Ramos (cell line): ENCODE results near the gene ATP10A.

ENCODE experiments used
- in situ Hi-C: fragments of 300-500 bp; cut with MboI; formaldehyde crosslinking; loops from one replicate; pipeline ENCODE4 v1.14.3; 2022; ENCODE audit warnings: low sequenced_read_pairs; ENCODE audit not compliant: unreplicated experiment

ATP10A gene

DNA sequence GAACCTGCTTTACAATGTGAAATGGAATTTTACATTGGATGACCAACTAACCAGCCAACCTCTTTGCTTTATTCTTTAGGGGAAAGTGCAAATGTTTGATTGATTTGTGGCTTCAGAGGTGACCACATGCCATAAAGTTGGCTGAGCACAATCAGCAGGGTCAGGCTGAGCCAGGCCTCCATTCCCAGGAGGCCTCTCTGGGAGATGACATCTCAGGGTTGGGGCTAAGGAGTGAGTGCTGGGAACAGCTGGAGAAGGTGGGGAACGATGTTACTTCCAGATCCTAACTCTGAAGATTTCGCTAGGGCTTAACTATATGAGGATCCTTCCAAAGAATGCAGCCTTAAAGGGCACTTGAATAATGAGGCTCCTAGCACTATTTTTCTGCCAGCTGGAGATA is 131.7 kb downstream of the ATP10A start:
- in situ Hi-C loops, result no loop called here

DNA sequence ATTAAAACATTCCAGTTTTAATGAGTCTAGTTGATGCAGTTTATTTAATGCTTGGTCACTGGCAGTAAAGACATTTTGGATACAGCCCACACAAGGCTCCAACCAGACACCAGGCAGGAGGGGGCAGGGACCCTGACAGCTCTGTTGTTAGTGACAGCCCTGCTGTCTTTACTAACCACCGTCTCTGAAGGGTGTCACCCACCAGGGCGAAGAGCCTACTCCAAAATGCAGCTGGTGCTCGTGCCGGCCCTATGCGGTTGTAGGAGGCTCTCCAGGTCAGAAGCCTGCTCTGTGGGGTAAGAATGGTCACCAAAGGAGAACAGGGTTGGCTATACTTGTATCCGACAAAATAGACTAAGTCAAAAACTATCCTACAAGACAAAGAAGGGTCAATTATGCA is 132.2 kb downstream of the ATP10A start:
- in situ Hi-C loops, result no loop called here

DNA sequence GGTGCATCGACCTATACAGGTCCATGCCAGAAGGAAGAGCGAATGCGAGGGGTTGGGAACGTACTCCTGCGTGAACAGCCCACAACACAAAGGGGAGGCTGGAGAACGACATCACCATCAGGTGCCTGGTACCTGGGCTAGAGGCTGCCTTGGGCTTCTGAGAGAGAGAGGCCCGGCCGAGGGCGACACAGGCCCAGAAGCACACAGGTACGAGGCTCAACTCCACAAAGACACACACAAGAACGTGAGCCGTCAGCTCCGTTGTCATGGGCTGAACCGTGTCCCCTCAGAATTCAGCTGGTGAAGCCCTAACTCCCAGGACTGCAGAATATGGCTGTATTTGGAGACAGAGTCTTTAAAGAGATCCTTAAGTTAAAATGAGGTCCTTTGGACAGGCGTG is 134.3 kb downstream of the ATP10A start:
- in situ Hi-C loops, result no loop called here

DNA sequence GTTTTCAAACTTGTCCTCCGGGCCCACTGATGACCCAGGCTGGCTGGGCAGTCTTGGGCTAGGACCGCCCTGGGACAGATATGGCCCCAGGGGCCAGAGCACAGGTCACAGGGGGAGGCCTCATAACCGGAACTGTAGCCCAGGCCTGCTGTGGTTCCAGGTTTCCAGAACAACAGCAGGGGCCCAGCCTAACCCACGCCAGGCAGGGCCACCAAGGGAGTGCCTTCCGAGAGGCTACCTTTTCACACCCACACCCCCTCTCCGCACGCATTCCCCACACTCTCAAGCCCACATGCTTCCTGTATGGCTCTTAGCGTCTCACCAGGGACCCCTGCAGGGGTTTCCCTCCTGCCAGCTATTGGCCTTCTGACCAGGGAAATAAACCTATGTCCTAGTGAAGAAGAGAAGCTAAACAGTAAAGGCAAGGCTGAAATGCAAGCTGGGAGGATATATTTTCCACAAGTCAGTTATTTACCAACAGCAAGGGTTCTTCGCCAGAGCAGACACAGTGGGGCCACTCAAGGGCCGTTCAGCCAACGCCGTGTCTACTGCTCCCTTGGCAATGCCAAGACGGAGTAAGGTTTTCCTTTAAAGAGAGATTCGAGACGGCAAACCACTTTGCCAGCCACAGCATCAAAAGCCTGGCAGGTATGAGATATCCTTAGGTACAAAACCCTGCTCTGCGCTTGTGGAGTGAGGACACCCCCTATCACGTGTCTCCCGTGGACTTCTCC is 135.1 kb downstream of the ATP10A start:
- in situ Hi-C loops, result no loop called here

DNA sequence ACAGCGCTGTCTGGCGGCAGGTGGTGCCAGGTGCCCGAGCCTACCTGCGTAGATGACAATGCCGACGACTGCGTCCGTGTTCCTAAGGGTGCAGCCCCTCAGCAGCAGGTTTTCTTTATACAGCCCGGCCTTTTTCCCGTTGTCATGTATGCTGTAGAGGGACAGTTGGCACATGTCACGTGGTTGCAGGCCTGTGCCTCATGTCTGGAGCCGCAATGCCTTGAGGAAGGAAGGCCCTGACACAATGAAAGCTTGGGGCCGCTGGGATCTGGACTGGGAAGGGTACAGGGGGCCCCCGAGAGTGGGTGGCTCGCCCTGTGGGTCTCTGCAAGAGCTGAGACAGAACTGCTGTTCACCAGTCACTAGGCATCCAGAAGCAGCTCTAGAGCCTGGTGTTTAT is 136.0 kb downstream of the ATP10A start:
- in situ Hi-C loops, result no loop called here

DNA sequence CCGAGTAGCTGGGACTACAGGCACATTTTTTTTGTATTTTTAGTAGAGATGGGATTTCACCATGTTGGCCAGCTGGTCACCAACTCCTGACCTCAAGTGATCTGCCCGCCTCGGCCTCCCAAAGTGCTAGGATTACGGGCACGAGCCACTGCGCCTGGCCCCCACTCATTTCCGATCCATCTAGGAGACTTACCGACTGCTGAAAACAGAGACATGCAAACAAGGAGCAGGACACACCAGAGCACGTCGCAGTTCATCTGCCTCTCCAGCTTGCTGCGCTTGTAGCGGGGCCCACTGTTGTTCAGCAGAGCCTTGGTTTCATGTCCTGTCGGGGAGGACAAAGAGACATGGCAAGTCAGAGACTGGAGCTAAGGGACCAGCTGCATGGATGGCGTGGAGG is 137.4 kb downstream of the ATP10A start:
- in situ Hi-C loops, result no loop called here

DNA sequence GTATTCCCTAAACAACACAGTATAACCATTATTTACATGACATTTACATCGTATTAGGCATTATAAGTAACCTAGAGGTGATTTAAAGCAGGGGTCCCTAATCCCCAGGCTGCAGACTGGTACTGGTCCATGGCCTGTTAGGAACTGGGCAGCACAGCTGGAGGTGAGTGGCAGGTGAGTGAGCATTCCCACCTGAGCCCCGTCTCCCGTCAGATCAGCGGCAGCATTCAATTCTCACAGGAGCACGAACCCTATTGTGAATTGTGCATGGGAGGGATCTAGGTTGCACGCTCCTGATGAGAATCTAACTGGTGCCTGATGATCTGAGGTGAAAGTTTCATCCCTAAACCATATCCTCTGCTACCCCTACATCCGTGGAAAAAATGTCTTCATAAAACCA is 138.2 kb downstream of the ATP10A start:
- in situ Hi-C loops, result no loop called here

DNA sequence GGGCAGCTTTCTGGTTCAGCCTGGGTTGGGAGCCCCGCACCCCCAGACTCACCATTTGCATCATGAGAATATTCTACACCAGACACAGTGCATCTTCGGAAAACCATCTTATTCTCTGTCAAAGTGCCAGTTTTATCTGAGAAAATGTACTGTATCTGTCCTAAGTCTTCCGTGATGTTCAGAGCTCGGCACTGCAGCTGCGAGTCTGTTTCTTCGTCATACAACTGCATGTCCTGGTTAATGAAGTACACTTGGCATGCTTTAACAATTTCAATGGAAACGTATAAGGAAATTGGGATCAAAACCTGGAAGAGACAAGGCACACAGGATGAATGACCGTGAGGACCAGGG is 141.5 kb downstream of the ATP10A start:
- in situ Hi-C loops, result no loop called here

DNA sequence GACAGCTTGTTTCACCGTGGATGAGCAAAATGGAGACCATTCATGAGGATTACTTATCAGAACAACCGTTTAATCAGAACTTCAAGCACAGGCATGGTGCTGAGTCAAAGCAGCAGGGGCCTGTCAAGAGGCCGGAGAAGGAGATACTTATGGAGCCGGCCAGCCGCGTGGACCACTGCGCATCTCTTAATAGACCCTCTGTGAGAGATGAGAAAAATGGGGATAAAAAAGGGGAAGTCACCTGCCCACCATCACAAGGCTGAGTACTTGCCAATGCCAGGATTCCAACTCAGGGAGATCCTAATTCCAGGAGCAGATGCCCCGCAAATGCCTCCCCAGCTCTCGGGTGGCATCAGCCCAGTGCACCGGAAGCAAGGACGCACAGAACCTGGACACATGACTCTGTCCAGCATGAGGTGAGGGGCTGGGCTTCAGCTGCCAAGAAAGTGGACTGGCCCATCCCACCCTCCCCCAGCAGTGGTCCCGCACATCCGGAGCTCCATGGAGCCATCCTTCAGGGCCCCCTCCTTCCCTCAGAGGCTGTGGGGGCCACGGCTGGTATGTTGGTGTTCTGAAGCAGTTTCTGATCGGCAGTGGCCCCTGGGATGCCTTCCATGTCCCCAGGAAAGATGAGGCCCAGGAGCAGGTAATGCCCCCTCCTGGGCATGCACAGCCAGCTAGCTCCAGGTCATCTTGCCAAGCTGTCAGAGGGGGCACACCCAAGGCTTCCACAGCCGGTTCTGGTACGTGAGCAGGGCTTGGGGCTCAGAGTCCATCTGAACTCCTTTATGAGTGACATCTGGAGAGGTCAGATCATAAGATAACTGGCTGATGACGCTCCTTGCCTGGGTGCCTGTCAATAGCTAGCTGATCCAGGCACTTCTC is 143.8 kb downstream of the ATP10A start:
- in situ Hi-C loops, result no loop called here

DNA sequence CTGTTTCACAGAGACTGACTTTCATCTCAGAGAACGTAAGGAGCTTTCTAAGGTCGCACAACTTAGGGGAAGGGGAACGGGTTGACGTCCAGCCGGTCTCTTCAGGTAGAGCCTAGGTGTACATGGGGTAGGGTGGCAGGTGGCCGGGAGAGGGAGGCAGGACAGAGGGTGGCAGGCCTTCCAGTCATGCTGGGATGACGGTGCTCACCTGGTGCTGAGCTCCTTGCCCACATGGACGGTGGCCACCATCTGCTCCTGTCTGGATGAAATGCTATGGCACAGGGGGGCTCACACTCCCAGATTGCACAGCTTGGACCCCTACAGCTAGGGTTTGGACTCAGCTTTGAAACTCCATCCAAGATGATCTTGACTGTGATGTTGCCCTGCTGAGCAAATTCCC is 144.5 kb downstream of the ATP10A start:
- in situ Hi-C loops, result no loop called here

DNA sequence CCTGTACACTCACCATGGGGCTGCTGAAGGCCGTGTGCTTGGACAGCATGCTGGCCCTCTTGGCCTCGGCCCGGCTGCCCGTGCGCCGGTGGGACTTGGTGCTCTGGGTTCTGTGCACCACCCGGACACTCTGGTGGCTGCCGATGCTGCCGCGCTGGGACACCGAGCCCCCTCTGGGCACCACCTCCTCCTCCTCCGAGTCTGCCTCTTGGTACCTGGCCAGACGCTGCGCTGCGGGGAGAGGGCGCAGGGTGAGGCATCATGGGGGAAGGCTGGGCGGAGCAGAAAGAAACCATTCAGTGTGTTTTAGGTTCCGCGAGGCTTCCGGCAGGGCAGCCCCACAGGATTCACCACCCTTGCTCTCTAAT is 145.0 kb downstream of the ATP10A start:
- in situ Hi-C loops, result no loop called here

DNA sequence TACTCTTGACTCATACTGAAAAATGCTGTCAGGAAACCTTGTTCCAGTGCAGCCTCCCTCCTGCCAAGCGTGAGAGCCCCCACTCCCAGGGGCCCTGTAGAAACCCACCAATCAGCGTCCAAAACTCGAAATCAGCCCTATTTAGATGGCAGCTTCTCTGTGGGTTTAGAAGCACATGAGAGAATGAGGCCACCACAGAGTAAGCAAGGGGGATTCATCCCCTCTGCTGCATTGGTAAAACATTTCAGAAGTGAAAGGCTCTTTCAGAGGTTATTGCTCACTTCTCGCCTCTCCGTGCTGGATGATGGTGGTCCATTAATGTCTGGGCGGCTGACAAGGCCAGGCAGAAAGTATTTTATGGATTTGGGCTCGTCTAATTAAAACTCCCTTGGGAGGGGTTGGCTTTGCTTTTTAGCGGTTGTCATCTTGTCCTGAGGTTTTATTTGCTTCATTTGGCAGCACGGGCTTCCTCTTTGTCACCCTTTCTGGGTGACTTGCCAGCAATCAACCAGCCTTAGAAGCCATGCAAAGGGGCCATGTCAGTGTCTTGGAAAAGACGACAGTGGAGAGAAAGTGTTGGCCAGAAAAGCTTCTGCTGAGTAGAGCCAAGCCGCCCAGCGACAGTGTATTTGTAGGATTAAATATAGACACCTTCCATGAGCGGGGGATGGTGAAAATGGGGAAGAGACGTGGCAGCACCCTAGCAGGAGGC is 145.5 kb downstream of the ATP10A start:
- in situ Hi-C loops, result no loop called here

DNA sequence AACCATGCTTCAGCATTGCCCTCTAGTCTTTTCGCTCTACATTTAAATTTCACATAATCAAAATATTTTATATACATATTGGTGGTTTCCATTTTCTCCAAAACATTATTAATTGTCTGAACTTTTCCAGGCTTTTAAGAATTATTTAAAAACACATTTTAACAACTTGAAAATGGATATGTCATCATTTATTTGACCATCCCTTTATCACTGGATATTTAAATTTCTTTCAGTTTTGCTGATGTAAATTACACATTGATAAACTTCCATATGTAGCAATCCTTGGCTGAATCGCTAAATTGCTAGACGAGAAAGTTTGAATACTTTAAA is 146.0 kb downstream of the ATP10A start:
- in situ Hi-C loops, result no loop called here

DNA sequence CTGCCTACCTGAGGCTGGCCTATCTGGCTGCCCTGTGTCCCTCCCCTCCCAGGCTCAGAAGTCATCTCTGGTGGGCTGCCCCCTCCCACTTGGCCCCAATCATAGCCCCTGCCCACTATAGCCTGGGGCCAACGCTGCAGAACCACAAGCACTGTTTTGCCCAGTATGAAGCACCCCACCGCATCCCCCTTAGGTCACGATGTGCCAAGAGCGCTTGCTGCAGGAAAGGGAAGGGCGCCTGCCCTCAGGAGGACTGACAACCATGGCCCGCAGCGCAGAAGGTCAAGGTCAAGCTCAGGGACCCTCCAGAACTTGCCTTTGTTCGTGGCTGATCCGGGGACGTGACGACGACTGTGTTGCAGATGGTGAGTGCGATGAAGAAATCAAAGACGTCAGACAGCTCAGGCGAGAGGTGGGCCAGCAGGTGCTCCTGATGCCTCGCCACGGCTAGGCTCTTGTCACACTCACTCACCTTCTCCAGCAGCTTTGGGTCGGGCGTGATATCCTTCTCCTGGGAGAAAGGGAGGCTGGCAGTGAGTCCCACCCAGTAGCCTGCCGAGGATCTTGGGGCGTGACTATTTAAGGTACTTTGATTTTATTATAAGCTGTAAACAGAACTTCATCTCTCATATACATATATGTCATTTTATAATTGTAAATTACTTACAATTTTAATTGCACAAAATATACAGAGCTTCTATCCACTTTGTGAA is 146.6 kb downstream of the ATP10A start:
- in situ Hi-C loops, result no loop called here

DNA sequence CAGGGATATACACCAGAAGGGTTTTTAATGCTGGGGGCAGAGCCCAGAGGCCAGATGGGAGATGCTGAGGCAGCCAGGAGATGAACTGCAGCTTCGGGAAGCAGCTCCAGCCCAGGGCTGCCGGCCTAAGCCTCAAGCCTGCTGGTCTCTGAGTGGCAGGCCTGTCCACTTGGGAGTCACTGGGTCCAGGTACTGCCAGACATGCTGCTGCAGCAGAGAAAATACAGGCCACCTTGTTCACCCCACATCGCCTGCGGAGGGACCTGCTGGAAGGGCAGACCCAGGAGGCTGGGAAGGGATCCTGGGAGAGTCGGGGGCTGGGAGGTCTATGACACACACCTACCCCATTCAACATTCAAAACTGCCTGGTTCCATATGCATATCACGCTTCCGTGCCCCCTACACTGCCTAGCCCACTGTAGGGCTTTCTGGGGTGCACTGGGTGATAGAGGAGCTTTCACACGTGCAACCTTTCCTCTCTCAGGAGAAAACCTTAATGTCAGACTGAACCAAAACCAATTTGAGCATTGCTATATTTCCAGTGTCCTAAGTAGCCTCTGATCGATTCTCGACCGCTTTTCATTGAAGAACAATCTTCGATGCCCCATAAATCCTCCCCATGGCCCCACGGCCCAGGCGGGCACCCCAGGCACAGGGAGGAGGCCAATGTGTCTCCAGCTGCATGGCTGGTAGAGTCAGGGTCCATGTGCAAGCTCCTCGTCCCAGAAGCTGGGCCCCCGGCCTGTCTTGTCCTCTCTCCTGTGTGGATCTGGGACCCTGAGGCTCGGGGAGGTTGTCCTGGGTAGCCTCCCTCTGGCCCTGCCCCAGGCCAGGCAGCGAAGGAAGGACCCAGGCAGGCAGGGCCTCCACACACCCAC is 147.4 kb downstream of the ATP10A start:
- in situ Hi-C loops, result no loop called here

DNA sequence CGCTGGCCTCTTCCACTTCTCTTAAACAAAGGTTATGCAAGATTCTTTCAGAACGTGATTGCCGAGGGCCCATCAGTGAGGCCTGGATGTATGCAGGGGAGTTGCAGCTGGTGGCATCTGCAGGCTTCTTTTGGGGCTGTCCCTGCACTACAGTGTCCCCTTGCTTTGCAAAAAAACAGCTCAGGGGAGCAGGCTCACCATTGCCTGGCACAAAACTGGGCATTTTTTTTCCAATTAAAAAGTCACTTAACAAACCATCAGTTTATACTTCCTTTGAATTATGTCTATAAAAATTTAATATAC is 148.6 kb downstream of the ATP10A start:
- in situ Hi-C loops, result no loop called here

DNA sequence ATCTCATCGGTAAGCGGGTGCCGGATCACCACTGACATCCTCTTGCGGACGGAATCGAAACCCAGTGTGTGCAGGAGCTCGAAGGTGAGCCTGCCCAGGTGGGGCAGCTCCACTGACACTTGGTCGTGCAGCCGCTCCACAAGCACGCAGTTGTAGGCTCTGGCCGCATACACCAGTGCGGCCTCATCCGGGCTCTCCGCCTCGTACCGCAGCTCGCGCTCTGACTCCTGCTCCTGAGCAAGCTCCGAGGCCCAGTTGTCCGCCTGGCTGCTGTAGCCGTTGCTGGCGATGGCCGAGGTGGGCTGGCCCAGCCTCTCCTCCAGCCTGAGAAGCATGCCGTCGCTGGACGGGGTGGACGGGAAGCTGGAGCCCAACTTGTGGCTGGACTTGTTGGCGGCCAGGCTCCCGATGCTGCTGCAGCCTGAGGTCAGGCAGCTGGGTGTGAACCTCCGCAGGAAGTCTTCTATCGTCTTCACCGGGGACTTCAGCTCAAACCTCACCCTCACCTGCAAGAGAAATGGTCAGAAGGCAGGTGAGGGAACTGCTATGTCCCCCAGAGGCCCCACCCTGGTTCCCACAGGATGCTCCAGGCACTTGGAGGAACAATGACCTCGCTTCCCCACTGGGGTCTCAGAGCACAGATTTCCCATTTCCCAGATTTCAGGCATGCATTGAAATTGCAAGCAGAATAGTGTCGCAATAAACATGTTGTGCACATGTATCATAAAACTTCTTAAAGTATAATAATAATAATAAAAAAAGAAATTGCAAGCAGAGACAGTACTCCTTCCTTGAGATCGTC is 149.2 kb downstream of the ATP10A start:
- in situ Hi-C loops, result no loop called here

DNA sequence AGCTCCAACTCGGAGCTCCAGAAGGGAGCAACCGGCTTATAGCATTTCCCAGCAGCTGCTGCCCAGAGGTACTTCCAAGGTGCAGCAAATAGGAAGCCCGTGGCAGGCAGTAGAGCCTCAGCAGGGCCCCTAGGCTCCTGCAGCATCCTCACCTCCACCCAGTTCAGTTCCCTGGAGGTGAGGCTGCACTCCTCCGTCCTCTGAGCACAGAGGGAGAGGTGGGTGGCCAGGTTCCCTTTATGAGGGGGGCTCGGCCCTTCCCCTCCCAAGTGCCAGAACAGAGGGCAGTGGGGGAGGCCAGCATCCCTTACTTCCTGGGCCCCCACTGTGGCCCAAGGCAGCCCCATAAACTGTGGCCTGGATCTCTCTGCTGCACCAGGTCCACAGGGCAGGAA is 150.2 kb downstream of the ATP10A start:
- in situ Hi-C loops, result no loop called here
